ENCODE data around the gene TRAF7.

GRCh38 chr16:2142942-2143877 lies 12.4 kb upstream of the TRAF7 start:
- no peak for TF ChIP-seq CTCF (IDR thresholded peaks at IDR 0.05)
- no peak for TF ChIP-seq EZH2 (IDR thresholded peaks at IDR 0.05; ENCODE audit: borderline replicate concordance, insufficient read depth, low read depth, low read length, poor library complexity, severe bottlenecking)
